Measurements from ENCODE around the gene RGL3.
"Not testable (repeated sequence)": the region's sequence is repeated elsewhere in the genome, so short reads cannot be mapped to it uniquely, and the experiment has no call there.

RGL3 gene

GRCh38 chr19:11380653-11381537 lies 38.2 kb downstream of the RGL3 start:
- DNase-seq, result peak; percentile 97

- no peak for DNase-seq
These were observed 39.2 kb downstream of the RGL3 start for GRCh38 chr19:11379857-11380350.

- DNase-seq, result not testable (repeated sequence)
These were observed 39.8 kb downstream of the RGL3 start for GRCh38 chr19:11379269-11379845.

GRCh38 chr19:11378319-11379189 lies 40.6 kb downstream of the RGL3 start:
- DNase-seq, result no peak

GRCh38 chr19:11377756-11378155 lies 41.4 kb downstream of the RGL3 start:
- DNase-seq, result no peak

GRCh38 chr19:11377237-11377636 lies 41.9 kb downstream of the RGL3 start:
- DNase-seq, result no peak

- peak; percentile 70 for DNase-seq
These were observed 43.8 kb downstream of the RGL3 start for GRCh38 chr19:11375143-11375948.

- peak; percentile 95 for DNase-seq
These were observed 44.5 kb downstream of the RGL3 start, which contains the start of gene SWSAP1 for GRCh38 chr19:11374433-11375142. TSS of gene SWSAP1 (plus strand) at chr19:11374666. CDS start at chr19:11374681, 15 bp downstream.

GRCh38 chr19:11373885-11374432 lies 45.2 kb downstream of the RGL3 start:
- no peak for DNase-seq

GRCh38 chr19:11373166-11373884 lies 45.8 kb downstream of the RGL3 start:
- no peak for DNase-seq

GRCh38 chr19:11370744-11371143 lies 48.4 kb downstream of the RGL3 start:
- no peak for DNase-seq

- no peak for DNase-seq
These were observed 51.6 kb downstream of the RGL3 start for GRCh38 chr19:11367528-11367927.

GRCh38 chr19:11365557-11366117 lies 53.5 kb downstream of the RGL3 start:
- no peak for DNase-seq

GRCh38 chr19:11364935-11365334 lies 54.2 kb downstream of the RGL3 start:
- DNase-seq, result no peak

- no peak for DNase-seq
These were observed 54.7 kb downstream of the RGL3 start for GRCh38 chr19:11364296-11364904.

GRCh38 chr19:11363881-11364280 lies 55.2 kb downstream of the RGL3 start:
- no peak for DNase-seq

GRCh38 chr19:11361771-11362731 lies 57.1 kb downstream of the RGL3 start:
- no peak for DNase-seq

- DNase-seq, result no peak
These were observed 57.9 kb downstream of the RGL3 start for GRCh38 chr19:11361037-11361770.

Data from activated CD4-positive, alpha-beta T cell treated with anti-CD3 and anti-CD28 coated beads, Interleukin-2, amount 50 U/mL, for 1 hour (primary cell).